OCI-LY7 (cell line): ENCODE data around the gene UVRAG. TPM values are rescaled to one million over a fixed set of nuclear protein-coding genes. Genes with fewer than 3 reads are reported as not detected.

Experiments used
- BruUV-seq: library from RNA; stranded (reverse); fragments of 400-500 nt; replicated peaks from 2 replicates; lab custom pipeline; 2021; lab: Mats Ljungman, UMichigan
- CTCF ChIA-PET: fragments of 300-600 bp; sonication (Branson Sonifier 250); formaldehyde crosslinking; loops from one replicate; lab custom pipeline; 2022; ENCODE audit warnings: antibody characterized with exemption; ENCODE audit not compliant: unreplicated experiment; lab: Charles Lee
- POLR2A ChIA-PET: fragments of 300-600 bp; sonication (Branson Sonifier 250); formaldehyde crosslinking; loops from one replicate; lab custom pipeline; 2022; ENCODE audit warnings: antibody characterized with exemption; lab: Charles Lee
- DNase-seq: peaks from one replicate; pipeline ENCODE4 v3.0.0-alpha.2; 2015; ENCODE audit warnings: low spot score
- H2AFZ ChIP-seq: fragments of 200-600 bp; sonication (generic), shearing (Covaris generic); 2 replicates; pipeline ENCODE4 v1.6.1; 2014; ENCODE audit warnings: mild to moderate bottlenecking, antibody characterized with exemption, low read length, moderate library complexity
- H3K27ac ChIP-seq: fragments of 200-600 bp; sonication (generic); 2 replicates; pipeline ENCODE4 v1.5.1; 2014; ENCODE audit warnings: mixed run types, low read depth, mild to moderate bottlenecking, moderate library complexity, low read length, inconsistent platforms; ENCODE audit not compliant: poor library complexity, severe bottlenecking
- H3K36me3 ChIP-seq: fragments of 200-600 bp; sonication (generic); 2 replicates; pipeline ENCODE4 v1.6.1; 2014; ENCODE audit warnings: mild to moderate bottlenecking, antibody characterized with exemption, low read length, moderate library complexity, mixed read lengths; ENCODE audit not compliant: insufficient read depth
- H3K4me1 ChIP-seq: fragments of 200-600 bp; sonication (generic); 2 replicates; pipeline ENCODE4 v1.5.1; 2014; ENCODE audit warnings: mild to moderate bottlenecking, low read length; ENCODE audit not compliant: insufficient read depth, poor library complexity, severe bottlenecking
- H3K4me2 ChIP-seq: fragments of 200-600 bp; sonication (generic); 2 replicates; pipeline ENCODE4 v1.6.1; 2014; ENCODE audit warnings: mild to moderate bottlenecking, low read length
- H3K4me3 ChIP-seq: fragments of 200-600 bp; sonication (generic); 2 replicates; pipeline ENCODE4 v1.5.1; 2014; ENCODE audit warnings: mild to moderate bottlenecking, low read depth, low read length; ENCODE audit not compliant: poor library complexity, severe bottlenecking
- H3K79me2 ChIP-seq: fragments of 200-600 bp; sonication (generic); 2 replicates; pipeline ENCODE4 v1.6.1; 2016; ENCODE audit warnings: low read depth, mild to moderate bottlenecking, low read length, moderate library complexity, mixed read lengths; ENCODE audit not compliant: insufficient read depth
- H3K9me2 ChIP-seq: fragments of 200-600 bp; sonication (generic); 2 replicates; pipeline ENCODE4 v1.6.1; 2016; ENCODE audit warnings: mild to moderate bottlenecking, low read length, mixed read lengths; ENCODE audit not compliant: insufficient read depth
- H3K9me3 ChIP-seq: fragments of 200-600 bp; sonication (generic); 2 replicates; pipeline ENCODE4 v1.6.1; 2014; ENCODE audit warnings: mild to moderate bottlenecking, mixed run types, low read length, mixed read lengths
- H4K20me1 ChIP-seq: fragments of 200-600 bp; sonication (generic); 2 replicates; pipeline ENCODE4 v1.6.1; 2014; ENCODE audit warnings: mild to moderate bottlenecking, antibody characterized with exemption, low read length, moderate library complexity, mixed read lengths; ENCODE audit not compliant: insufficient read depth
- EZH2phosphoT487 ChIP-seq: fragments of 200-600 bp; sonication (generic); IDR thresholded peaks from 2 replicates; pipeline ENCODE4 v1.6.1; 2018; ENCODE audit warnings: low read depth, borderline replicate concordance, mild to moderate bottlenecking, mixed run types, antibody characterized with exemption, low read length, moderate library complexity, mixed read lengths
- intact Hi-C: fragments of 100-400 bp; cut with micrococcal nuclease; formaldehyde crosslinking; loops from one replicate; pipeline ENCODE4 v1.10.0; 2022; ENCODE audit not compliant: unreplicated experiment
- total RNA-seq, 2 experiments: library from RNA; depleted of rRNA in 1 of 2; stranded (reverse); fragments of >200 nt in 1 of 2; shearing (Covaris generic) in 1 of 2; gene quantifications; 2 replicates each; pipeline ENCODE4 v1.2.3, GENCODE V29; 2014 to 2022
- TF ChIP-seq, protein P1 (sequence below): fragments of 200-600 bp; sonication (generic); conservative IDR thresholded peaks from 2 replicates; pipeline ENCODE4 v1.5.1; 2014; ENCODE audit warnings: mild to moderate bottlenecking, antibody characterized with exemption, low read length, moderate library complexity, mixed read lengths

The UVRAG gene
- total RNA-seq, 2 experiments from 2014 or later, result 43.7 to 73.3 TPM

DNA sequence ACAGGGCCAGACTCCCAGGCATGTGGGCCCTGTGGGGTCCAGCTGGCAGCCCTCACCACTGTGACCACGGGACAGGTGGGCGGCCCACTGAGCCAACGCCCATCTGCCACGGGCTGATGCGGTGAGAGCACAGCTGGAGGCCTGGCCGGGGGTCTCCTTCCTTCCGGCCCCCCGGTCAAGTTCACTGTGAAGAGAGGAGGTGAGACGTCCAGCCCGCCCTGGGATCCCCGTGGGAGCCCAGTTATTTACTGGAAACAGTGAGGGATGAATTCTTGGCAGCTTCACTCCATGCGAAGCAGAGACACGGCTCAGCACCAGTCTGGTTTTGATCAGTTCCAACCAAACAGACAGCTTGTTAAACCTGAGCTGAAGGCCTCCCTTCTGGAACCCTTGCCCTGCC lies 352.6 kb downstream of the UVRAG start:
- CTCF ChIA-PET, result no interaction called here
- Histone ChIP-seq H3K4me3 (no peak overlapping the region), H3K9me3 (no peaks in the 10 kb centered on the region), H4K20me1 (no peaks in the 10 kb centered on the region), H3K4me1 (no peaks in the 10 kb centered on the region), H2AFZ (no peak overlapping the region), H3K79me2 (no peaks in the 10 kb centered on the region), H3K27ac (no peak overlapping the region), H3K9me2 (no peaks in the 10 kb centered on the region), H3K4me2 (no peak overlapping the region), H3K36me3 (no peaks in the 10 kb centered on the region)
- no TSS peak for BruUV-seq
- no peak for TF ChIP-seq EZH2phosphoT487
- TF ChIP-seq, protein P1, sequence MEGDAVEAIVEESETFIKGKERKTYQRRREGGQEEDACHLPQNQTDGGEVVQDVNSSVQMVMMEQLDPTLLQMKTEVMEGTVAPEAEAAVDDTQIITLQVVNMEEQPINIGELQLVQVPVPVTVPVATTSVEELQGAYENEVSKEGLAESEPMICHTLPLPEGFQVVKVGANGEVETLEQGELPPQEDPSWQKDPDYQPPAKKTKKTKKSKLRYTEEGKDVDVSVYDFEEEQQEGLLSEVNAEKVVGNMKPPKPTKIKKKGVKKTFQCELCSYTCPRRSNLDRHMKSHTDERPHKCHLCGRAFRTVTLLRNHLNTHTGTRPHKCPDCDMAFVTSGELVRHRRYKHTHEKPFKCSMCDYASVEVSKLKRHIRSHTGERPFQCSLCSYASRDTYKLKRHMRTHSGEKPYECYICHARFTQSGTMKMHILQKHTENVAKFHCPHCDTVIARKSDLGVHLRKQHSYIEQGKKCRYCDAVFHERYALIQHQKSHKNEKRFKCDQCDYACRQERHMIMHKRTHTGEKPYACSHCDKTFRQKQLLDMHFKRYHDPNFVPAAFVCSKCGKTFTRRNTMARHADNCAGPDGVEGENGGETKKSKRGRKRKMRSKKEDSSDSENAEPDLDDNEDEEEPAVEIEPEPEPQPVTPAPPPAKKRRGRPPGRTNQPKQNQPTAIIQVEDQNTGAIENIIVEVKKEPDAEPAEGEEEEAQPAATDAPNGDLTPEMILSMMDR, result no peak
- no peak for DNase-seq
- POLR2A ChIA-PET, result no interaction called here
- intact Hi-C loops, result no loop called here

DNA sequence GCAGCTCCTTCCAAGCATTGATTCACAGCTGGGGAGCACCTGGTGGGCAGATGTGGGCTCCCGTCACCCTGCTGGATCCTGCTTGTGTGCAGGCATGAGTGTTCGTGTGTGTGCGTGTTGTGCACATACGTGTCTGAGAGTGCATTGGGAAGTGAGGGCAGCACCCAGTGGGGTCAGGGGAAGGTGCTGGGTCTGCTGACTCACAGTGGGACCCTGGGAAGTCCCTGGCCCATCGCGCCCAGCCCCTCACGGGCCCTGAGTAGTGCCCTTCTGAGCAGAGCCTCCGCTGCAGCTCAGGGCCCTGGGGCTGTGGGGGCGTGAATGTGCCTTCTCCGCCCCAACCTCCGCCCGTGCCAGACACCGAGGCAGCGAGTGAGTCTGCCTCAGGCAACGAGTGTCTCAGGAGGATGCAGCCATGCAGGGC lies 354.5 kb downstream of the UVRAG start:
- no peak overlapping the region for H3K4me2 ChIP-seq
- BruUV-seq, result no TSS peak
- H2AFZ ChIP-seq, result no peak overlapping the region
- no peaks in the 10 kb centered on the region for H3K4me1 ChIP-seq
- no peak overlapping the region for H3K4me3 ChIP-seq
- no peaks in the 10 kb centered on the region for H4K20me1 ChIP-seq
- intact Hi-C loops, result no loop called here
- no peaks in the 10 kb centered on the region for H3K9me2 ChIP-seq
- H3K79me2 ChIP-seq, result no peaks in the 10 kb centered on the region
- CTCF ChIA-PET, result no interaction called here
- no peak for DNase-seq
- no peaks in the 10 kb centered on the region for H3K9me3 ChIP-seq
- H3K27ac ChIP-seq, result no peak overlapping the region
- POLR2A ChIA-PET, result no interaction called here
- no peaks in the 10 kb centered on the region for H3K36me3 ChIP-seq
- TF ChIP-seq EZH2phosphoT487, result no peak
- TF ChIP-seq, protein P1, result no peak

DNA sequence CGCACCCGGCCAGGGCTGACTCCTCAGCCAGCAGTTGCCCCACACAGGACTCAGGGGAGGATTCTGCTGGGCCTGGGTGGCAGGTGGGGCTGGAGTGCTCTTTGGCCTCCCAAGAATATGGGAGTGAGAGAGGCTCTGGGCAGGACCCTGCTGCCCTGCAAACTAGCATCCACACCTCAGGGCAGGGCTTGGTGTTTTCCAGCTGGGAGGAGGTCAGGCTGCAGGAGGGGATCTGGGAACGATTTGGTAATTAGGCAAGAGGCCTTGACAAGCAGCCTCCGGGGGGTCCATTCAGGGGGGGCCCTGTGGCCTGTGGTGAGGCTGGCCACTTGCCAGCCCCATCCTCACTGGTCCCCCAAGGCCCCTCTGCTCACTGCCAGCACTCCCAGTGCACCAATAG lies 355.5 kb downstream of the UVRAG start:
- ChIA-PET CTCF (no interaction called here), POLR2A (no interaction called here)
- BruUV-seq, result no TSS peak

More for the DNA sequence above, 355.5 kb downstream of the UVRAG start:
- intact Hi-C loops, result no loop called here
- Histone ChIP-seq H3K27ac (no peak overlapping the region), H2AFZ (no peak overlapping the region), H3K79me2 (no peaks in the 10 kb centered on the region), H3K36me3 (no peaks in the 10 kb centered on the region), H3K4me3 (no peak overlapping the region), H3K9me3 (no peaks in the 10 kb centered on the region), H4K20me1 (no peaks in the 10 kb centered on the region), H3K9me2 (no peaks in the 10 kb centered on the region), H3K4me2 (no peak overlapping the region), H3K4me1 (no peaks in the 10 kb centered on the region)
- no peak for DNase-seq
- TF ChIP-seq, protein P1, result no peak
- TF ChIP-seq EZH2phosphoT487, result no peak
